Cerebellar nuclear complex (tissue), 1 donor: ENCODE measurements around the gene KRTAP3-1.
A peak's percentile ranks its signal among the peaks of the same experiment; 100 is the strongest.
"Not testable (repeated sequence)": the region's sequence is repeated elsewhere in the genome, so short reads cannot be mapped to it uniquely, and the experiment has no call there.

Experiments
- DNase-seq, 2 experiments: peaks; one replicate each; lab custom pipeline; 2025; lab: John Stamatoyannopoulos, UW

The KRTAP3-1 gene

DNA sequence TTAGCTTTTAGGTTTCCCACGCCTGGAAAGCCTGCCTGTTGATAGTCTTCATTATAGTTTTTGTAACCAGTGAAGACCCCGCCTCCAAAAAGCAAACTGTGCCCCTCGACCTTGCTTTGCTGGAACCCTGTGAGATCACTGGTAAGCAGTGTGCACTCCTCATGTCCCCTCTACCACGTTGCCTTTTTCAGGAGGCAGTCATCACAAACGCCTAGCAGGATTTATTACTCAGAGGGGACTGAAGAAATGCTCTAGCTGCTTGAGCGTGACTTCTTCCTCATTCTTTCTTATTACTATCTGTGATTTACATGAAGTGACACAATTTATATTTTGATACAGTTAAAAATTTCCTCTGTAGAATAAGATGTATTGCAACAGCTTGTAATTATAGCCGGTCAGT lies 6.5 kb upstream of the KRTAP3-1 start:
- no peak for DNase-seq

DNA sequence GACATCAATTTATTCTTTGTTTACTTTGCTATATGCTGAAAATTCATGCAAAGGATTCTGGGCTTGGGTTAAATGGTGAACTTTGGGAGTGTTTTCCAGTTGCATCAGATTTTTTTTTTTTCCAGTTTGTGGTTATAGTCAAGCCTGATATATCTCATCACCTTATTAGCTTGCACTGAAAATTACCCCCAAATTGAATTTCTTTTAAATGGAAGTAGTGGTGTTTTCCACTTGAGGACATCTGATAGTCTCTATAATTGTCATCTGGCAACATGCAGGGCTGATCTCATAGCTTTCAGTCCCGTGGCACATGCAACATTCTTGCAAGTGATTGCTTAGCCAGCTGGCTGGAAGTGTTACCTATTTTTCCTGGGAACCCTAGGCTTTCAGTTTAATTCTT lies 4.7 kb upstream of the KRTAP3-1 start:
- peak in 1 of 2 experiments; percentile 9 for DNase-seq

DNA sequence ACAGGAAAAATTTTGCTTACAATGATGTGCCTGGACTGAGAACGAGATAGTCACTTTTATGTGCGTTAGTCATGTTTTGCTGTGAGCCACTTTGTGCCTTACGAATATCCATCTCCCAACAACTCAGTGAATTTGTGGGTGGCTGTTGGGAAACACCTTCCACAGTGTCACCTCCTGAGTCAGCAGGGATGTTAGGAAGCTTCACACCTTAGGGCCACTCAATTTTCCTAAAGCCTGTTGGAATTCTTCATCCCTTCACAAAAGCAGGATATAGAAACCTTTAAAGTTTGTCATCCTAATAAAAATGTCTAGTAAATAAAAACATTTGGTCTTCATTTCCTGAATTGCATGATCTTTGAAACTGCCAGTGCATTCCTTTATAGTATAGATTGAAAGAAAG lies 4.3 kb upstream of the KRTAP3-1 start:
- no peak for DNase-seq

DNA sequence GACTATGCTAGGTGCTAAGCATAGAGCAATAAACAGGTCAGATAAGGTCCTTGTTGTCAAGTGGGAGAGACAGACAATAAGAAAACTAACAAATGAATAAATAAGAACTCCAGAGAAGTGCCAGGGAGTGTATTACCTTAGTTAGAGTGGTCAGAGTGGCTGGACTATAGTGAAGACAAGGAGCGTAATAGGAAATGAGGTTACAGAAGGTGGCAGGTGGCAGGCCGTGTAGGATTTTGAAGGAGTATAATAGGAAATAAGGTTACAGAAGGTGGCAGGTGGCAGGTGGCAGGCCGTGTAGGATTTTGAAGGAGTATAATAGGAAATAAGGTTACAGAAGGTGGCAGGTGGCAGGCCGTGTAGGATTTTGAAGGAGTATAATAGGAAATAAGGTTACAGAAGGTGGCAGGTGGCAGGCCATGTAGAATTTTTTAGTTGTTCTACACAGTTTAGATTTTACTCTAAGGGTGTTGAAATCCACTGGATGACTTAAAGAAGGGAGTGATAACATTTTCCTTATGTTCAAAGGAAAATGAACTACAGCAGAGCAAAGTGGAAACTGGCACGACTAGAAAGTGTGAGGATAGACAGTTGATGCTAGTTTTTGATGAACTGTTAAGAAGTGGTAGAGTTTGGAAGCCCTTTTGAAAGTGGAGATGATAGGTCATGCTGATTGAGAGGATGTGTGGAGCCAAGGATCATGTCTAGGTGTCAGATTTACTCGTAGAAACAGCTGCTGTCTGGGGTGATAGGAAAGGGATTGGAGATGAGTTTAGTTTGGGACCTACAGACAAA lies 3.6 kb upstream of the KRTAP3-1 start:
- peak in 1 of 2 experiments; percentile 8 for DNase-seq

DNA sequence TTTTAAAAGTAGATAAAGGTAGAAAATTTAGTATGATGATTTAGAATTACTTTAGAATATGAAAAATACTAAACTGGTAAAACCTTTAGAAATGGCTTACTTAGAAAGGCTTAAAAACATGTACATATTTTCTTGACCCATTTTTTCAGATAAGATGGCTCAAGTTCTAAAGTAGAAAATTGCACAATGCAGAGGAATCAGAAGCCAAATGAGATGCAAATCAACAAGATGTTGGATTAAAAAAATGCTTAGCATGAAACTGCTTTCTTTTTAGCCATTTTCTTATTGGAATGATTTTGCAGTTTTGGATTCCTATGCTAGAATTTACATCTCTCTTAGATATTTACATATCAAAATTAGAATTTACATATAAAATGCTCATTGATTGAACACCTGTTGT lies 1.5 kb upstream of the KRTAP3-1 start:
- no peak for DNase-seq

DNA sequence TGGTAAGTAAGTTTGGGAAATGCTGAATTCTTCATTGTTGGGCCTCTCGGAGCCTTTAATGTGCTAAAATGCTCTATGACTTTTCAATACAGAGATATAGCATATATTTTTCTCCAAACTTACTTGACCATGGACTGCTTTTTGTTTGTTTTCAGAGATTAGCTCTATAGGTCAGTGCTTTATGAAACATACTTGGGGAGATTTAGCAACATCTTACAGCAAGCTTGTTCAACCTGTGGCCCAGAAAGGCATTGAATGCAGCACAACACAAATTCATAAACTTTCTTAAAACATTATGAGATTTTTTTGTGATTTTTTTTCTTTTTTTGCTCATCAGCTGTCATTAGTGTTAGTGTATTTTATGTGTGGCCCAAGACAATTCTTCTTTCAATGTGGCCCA lies 1.0 kb upstream of the KRTAP3-1 start:
- DNase-seq: no peak

DNA sequence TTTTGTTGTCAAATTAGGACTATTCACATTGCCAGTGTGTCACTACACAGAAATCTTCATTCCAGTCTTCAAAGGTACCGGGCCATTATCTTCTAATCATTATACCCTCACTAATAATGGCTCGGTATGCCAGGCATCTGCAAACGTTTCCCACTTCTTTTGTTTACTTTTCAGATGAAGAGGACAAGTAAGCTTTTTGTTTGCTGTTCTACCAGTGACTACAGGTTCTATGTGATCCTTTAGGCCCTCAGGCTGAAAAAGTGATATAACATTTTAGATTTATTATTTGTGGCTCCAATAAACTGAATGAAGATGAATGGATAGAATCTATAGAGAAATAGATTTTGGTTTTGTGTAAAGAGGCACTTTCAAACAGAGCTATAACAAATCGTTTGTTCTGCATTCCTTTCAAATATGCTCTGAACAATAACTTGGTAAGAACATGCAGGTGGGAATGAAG lies 403 bp upstream of the KRTAP3-1 start:
- DNase-seq: no peak

DNA sequence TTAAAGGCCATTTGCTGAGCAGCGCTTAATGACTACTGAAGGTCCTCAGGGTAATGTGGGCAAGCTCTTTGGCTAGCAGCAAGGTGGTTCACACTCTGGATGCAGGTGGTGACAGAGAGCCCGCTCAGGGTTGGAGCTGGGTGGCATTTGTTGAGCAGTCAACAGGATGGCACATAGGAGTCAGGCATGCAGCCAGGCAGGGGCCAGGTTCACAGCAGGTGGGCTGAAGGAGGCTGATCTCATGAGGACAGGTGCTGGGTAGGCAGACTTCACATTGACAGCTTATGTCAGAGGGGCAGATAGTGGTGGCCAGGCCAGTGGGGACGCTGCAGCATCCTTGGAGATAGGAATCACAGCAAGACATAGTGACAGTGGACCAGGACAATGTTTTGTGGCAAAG lies 4.5 kb downstream of the KRTAP3-1 start:
- no peak for DNase-seq

DNA sequence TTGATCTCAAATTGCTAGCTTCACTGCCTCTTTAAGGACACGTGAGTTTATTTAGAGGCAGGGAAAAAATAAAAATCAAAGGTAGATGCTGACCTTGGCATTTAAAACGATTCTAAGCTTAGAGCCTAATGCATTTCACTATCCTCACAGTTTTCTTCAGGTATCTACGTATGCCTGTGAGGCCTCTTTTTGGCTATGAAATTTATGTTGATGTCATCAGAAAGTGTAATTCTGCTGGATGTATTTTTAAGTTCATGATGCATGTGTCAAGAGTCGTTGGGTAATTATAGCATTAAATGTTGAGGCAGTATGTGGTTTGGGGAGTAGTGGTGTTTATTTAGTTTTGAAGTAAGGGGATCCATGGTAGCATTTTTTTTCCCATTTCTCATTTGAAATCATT lies 5.0 kb downstream of the KRTAP3-1 start:
- no peak for DNase-seq

DNA sequence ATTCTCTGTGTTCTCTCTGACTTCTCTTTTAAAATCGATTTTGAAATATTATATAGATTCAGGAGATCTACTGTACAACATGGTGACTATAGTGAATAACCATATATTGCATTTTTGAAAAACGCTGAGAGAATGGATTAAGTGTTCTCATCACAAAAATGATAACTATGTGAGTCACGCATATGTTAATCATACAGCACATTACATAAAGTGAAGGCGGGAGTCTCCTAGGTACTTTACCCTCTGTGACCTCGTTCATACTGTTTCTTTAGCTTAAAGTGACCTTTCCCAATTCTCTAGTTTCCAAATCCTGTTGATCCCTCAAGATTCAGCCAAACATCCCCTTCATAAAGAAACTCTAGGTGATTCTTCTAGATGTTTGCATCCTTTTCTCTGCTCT lies 6.1 kb downstream of the KRTAP3-1 start:
- no peak for DNase-seq

DNA sequence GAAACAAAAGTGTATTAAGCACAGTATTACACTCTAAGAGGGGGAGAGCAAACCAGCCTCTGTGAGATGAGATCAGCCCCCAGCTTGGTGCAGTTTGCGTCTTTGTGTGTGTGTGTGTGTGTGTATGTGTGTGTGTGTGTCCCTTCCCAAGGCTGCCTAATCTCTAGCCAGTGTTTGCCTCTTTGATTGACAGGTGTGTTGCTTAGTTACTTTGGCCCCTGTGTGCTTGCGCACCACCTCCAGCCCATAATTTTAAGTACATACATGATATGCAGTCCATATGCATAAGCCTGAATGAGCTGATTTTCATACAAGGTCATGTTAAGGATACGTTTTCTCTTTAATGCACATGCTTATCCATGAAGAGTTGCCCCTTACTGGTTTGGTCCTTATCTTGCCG lies 7.1 kb downstream of the KRTAP3-1 start:
- DNase-seq: no peak

DNA sequence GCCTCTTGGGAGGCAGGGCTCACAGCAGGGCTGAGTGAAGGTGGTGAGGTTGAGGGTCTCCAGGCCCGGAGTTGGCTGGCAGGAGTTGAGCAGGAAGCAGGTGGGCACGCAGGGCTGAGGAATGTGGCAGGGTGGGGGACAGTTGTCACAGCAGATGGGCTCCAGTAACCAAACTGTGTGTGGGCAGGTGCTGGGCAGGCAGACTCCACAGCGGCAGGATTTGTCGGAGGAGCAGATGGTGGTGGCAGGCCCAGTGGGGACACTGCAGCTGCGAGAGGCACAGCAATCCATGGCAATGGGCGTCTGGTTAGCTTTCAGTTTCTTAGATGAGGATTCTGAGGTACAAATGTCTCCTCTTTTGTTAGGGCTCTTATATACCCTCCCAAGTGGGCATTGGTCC lies 9.4 kb downstream of the KRTAP3-1 start, which contains the start of gene KRTAP3-2:
Gene KRTAP3-2, minus strand, starts transcription at position 344 of the 400 bp plus-strand sequence. Its CDS starts 53 bp downstream, at position 291.
- DNase-seq: not testable (repeated sequence)

DNA sequence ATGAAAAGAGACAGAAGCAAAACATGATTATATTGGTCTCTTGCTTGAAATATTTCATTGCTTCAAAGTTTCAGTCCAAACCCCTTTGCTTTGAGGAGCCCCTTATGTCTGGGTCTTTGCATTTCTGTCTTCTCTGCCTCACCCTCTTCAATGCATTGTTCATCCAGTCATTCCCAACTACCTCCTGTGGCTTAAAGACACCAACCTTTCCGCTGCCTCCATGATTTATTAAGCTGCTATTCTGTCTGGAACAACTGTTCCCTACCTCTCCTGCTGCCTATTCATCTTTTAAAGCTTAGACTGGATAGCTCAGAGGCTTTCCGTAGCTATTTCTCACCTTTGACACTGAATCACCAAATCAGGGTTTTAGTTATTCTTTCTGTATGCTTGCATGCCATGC lies 11.6 kb downstream of the KRTAP3-1 start:
- no peak for DNase-seq

DNA sequence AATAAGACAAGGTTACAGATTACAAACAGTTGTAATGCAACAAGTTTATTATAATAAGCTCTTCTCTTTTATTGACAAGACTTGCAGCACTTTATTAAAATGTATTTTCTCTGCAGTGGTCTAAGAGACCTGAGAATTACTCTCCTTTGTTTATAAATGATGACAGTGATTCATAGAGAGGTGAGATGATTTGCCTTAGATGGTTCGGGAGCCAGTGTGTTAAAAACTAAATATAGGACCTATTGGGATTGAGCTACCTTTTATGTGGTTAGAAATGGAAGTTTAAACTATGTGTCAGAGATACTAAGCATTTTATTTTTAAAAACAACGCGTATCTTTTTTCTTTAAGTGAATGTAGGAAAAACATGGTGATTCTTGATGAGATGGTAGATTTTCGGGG lies 12.1 kb downstream of the KRTAP3-1 start:
- no peak for DNase-seq

DNA sequence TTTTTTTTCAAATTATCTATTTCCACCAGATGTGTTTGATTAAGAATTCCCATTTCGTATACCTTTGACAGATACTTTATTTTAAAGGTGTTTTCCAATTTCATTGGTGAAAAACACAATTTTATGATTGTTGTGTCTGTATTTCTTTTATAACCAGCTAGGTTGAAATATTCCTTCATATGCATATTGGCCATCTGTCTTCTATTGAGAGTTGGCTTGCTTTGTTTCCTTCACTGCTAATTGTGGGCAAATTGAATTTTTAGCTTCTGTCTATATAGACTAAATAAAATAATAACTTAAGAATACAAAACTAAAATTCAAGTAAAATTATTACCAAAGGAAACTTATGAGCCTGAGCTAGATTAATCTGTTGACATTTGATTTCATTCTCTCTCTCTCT lies 13.8 kb downstream of the KRTAP3-1 start:
- DNase-seq: no peak

DNA sequence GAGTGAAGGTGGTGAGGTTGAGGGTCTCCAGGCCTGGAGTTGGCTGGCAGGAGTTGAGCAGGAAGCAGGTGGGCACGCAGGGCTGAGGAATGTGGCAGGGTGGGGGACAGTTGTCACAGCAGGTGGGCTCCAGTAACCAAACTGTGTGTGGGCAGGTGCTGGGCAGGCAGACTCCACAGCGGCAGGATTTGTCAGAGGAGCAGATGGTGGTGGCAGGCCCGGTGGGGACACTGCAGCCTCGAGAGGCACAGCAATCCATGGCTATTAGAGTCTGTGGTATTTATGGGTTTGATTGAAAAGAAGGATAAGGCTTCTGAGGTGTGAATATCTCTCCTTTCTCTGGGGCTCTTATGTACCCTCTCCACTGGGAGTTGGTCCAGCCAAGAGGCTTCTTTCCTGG lies 15.1 kb downstream of the KRTAP3-1 start, which contains the start of gene KRTAP3-3:
Gene KRTAP3-3, minus strand, starts transcription at position 326 of the 400 bp plus-strand sequence. Its CDS starts 67 bp downstream, at position 259.
- no peak for DNase-seq

DNA sequence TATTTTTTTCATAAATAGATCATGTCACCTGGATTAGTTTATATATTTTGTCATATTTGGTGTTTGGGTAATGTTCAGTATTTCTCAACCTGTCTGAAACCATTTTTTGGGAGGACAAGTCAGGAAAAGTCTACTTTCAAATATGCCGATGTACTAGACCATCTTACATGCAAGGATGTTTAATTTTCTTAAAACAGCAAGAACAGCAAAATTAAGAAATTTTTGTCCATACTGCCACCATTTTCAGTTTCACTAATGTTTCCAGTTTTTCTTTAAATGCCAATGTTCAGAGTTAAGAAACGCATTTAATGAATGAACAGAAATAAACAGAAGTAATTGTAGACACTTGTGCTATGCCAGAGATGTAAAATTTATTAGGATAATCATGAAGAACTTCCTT lies 15.8 kb downstream of the KRTAP3-1 start:
- DNase-seq: no peak

DNA sequence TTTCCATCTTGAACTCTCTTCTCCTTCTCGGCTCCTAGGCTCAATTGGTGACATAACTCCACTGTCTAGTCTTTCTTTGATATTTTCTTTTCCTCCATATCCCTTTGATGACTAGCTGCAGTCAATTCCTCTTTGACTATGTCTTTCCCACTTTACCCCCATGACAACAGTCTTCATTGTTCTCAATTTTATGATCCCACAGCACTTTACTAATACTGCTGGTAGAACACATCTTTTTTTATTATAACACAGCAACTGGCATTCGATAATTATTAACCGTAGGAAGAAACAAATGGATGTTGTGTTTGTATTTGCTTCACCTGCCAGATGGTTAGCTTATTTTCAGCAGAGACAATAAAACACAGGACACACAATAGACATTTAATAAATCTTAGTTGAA lies 16.3 kb downstream of the KRTAP3-1 start:
- no peak for DNase-seq

DNA sequence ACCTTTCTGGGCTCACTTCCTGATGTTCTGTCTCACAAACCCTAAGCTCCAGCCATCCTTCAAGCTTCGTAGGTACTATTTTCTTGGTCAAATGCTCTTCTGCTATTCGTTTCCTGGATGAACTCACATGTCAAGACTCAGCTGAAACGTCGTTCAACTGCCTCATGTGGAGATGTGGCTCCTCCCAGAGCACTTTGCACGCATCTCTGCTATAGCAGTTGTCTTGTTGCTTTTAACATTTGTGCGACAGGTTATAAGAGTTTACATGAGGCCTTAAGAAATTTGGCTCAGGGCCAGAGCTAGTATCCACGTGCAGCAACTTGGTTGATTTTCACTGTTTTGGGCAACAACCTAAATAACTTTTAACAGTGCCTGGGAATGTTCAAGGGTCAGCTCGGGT lies 22.0 kb downstream of the KRTAP3-1 start:
- DNase-seq: no peak

DNA sequence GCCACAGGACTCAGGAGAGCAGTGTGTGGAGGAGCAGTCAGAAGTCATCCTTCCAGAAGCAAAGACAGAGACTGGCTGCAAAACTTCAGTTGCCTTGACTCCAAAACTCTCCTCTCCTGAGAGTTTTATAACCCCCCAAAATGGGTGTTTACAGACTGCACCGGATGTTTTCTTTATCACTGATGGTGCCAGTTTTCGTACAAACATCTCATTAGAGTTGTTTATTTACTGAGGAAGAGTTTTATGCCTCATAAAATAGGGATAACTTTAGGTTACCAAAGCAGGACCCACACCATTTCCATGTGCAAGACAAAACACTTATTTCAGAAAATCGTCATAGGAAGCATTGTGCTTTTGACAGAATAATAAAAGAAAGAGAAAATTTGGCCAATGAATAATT lies 24.7 kb downstream of the KRTAP3-1 start, which contains the start of gene KRT40:
Gene KRT40, minus strand, starts transcription at position 101 of the 400 bp plus-strand sequence. Its CDS starts 53 bp downstream, at position 48.
- DNase-seq: no peak

DNA sequence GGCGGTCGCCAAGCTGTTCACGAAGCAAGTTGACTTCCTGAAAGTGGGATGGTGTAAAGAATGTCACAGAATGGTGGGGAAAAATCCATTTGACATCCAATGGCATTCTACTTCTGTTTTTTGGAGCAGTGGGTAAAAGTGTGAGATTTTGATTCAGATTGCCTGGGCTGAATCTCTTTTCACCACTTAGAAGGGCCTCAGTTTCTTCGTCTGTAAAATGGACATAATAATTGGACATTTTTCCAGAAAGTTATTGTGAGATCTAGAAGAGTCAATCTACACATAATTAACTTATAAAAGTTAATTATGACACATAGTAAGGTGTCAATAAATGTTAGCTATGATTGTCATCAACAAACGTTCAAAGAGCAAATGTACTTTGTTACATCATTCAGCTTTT lies 27.8 kb downstream of the KRTAP3-1 start:
- no peak for DNase-seq

DNA sequence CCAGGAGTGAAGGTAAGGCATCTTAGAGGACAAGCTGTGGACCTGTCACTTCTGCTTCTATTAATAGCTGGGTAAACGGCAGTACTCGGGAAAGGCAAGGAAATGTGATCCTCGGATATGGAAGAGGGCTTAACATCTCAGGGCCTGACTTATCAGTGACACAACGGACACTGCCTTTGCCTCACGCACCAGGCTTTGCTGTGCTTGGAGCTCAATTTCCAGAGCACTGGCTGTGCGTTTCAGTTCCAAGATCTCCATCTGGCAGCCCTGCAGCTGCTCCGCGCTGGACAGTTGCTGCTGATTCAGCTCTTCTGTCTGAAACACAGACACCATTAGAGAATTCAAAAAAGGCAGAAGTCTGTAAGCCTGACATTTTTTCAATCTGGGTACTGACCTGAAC lies 28.3 kb downstream of the KRTAP3-1 start:
- peak in 1 of 2 experiments; percentile 1 for DNase-seq

DNA sequence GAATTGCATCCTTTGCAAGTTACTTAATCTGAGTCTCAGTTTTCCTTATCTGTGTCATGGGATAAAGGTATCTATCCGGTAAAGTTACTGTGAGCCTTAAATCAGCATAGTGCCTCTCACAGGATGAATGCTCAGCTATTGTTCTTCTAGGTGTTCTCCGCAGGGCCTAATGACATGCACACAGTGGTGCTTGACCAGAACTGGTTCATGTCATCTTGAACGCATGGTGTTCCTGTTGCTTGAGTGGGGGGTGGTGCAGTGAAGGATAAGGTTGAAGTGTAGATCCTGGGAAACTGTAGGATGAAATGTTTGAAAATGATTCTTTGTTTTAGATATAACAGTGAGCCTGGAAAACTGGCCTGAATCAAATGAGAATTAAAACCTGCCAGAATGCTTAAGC lies 28.8 kb downstream of the KRTAP3-1 start:
- DNase-seq: no peak
